A549 (cell line): ENCODE data around the gene GAL3ST2.

ENCODE experiments used
- KDM1A ChIP-seq: fragments of 200-600 bp; sonication (generic); IDR thresholded peaks from 2 replicates; pipeline ENCODE4 v1.6.1; 2016; ENCODE audit warnings: low read depth, mild to moderate bottlenecking
- MAFK ChIP-seq: fragments of 450-650 bp; IDR thresholded peaks from 2 replicates; pipeline ENCODE4 v1.6.1; 2014; ENCODE audit not compliant: partially characterized antibody
- POLR2A ChIP-seq: IDR thresholded peaks from 2 replicates; pipeline ENCODE4 v1.6.1; 2012; ENCODE audit warnings: mild to moderate bottlenecking, low read length
- RCOR1 ChIP-seq: fragments of 150-350 bp; IDR thresholded peaks from 2 replicates; pipeline ENCODE4 v1.6.1; 2014; ENCODE audit warnings: antibody characterized with exemption, low read length, low read depth
- RFX5 ChIP-seq: fragments of 450-650 bp; IDR thresholded peaks from 2 replicates; pipeline ENCODE4 v1.7.1; 2014; ENCODE audit warnings: antibody characterized with exemption, mild to moderate bottlenecking, moderate library complexity
- TF ChIP-seq, protein P1 (sequence below): fragments of >200 bp; sonication (Bioruptor Twin); formaldehyde crosslinking; IDR thresholded peaks from 3 replicates; pipeline ENCODE4 v1.6.1; 2016

GRCh38 chr2:241821460-241822263 lies 45.0 kb downstream of the GAL3ST2 start:
- no peak for TF ChIP-seq MAFK
- TF ChIP-seq, protein P1, sequence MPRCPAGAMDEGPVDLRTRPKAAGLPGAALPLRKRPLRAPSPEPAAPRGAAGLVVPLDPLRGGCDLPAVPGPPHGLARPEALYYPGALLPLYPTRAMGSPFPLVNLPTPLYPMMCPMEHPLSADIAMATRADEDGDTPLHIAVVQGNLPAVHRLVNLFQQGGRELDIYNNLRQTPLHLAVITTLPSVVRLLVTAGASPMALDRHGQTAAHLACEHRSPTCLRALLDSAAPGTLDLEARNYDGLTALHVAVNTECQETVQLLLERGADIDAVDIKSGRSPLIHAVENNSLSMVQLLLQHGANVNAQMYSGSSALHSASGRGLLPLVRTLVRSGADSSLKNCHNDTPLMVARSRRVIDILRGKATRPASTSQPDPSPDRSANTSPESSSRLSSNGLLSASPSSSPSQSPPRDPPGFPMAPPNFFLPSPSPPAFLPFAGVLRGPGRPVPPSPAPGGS, result no peak
- TF ChIP-seq POLR2A, result no peak
- TF ChIP-seq RFX5, result no peak
- TF ChIP-seq KDM1A, result no peak
- TF ChIP-seq RCOR1, result no peak
